ENCODE results near the gene SMAD5. TPM values are rescaled to one million over a fixed set of nuclear protein-coding genes. Genes with fewer than 3 reads are reported as not detected.

SMAD5 gene
- total RNA-seq, 1 donor from 2014 or later: 29.7 TPM

GRCh38 chr5:136132087-136132486 lies 558 bp upstream of the SMAD5 start:
- Histone ChIP-seq H3K27me3 (ENCODE audit: control insufficient read depth, insufficient read depth, low read length) (no peaks in the 10 kb centered on the region), H3K36me3 (ENCODE audit: control insufficient read depth, insufficient read depth, low read length) (no peaks in the 10 kb centered on the region), H3K4me3 (ENCODE audit: low read depth, low read length) (peak overlapping the region; percentile 85)
- DNase-seq (ENCODE audit: low read depth) (no peak), FAIRE-seq (no peak)
- no peak for TF ChIP-seq CTCF (IDR thresholded peaks at IDR 0.05; ENCODE audit: insufficient read depth, low read length, severe bottlenecking)

GRCh38 chr5:136133222-136133921 lies 727 bp downstream of the SMAD5 start:
- FAIRE-seq (no peak), DNase-seq (ENCODE audit: low read depth) (peak; percentile 52)
- H3K27me3 ChIP-seq (ENCODE audit: control insufficient read depth, insufficient read depth, low read length): no peaks in the 10 kb centered on the region
- no peaks in the 10 kb centered on the region for H3K36me3 ChIP-seq (ENCODE audit: control insufficient read depth, insufficient read depth, low read length)
- peak overlapping the region; percentile 85 for H3K4me3 ChIP-seq (ENCODE audit: low read depth, low read length)
- no peak for TF ChIP-seq CTCF (IDR thresholded peaks at IDR 0.05; ENCODE audit: insufficient read depth, low read length, severe bottlenecking)

GRCh38 chr5:136133922-136134379 lies 1.3 kb downstream of the SMAD5 start:
- no peaks in the 10 kb centered on the region for H3K36me3 ChIP-seq (ENCODE audit: control insufficient read depth, insufficient read depth, low read length)
- H3K27me3 ChIP-seq (ENCODE audit: control insufficient read depth, insufficient read depth, low read length): no peaks in the 10 kb centered on the region
- no peak for TF ChIP-seq CTCF (IDR thresholded peaks at IDR 0.05; ENCODE audit: insufficient read depth, low read length, severe bottlenecking)
- H3K4me3 ChIP-seq (ENCODE audit: low read depth, low read length): peak overlapping the region; percentile 85
- DNase-seq (ENCODE audit: low read depth) (no peak), FAIRE-seq (no peak)

- FAIRE-seq (no peak), DNase-seq (ENCODE audit: low read depth) (no peak)
- Histone ChIP-seq H3K27me3 (ENCODE audit: control insufficient read depth, insufficient read depth, low read length) (no peaks in the 10 kb centered on the region), H3K36me3 (ENCODE audit: control insufficient read depth, insufficient read depth, low read length) (no peaks in the 10 kb centered on the region), H3K4me3 (ENCODE audit: low read depth, low read length) (no peak overlapping the region)
- no peak for TF ChIP-seq CTCF (IDR thresholded peaks at IDR 0.05; ENCODE audit: insufficient read depth, low read length, severe bottlenecking)
Measured at GRCh38 chr5:136134653-136135052, 2.0 kb downstream of the SMAD5 start.

GRCh38 chr5:136135536-136135935 lies 2.9 kb downstream of the SMAD5 start:
- DNase-seq (ENCODE audit: low read depth): no peak
- H3K36me3 ChIP-seq (ENCODE audit: control insufficient read depth, insufficient read depth, low read length): no peaks in the 10 kb centered on the region
- no peak for TF ChIP-seq CTCF (IDR thresholded peaks at IDR 0.05; ENCODE audit: insufficient read depth, low read length, severe bottlenecking)
- no peaks in the 10 kb centered on the region for H3K27me3 ChIP-seq (ENCODE audit: control insufficient read depth, insufficient read depth, low read length)
- FAIRE-seq: no peak
- H3K4me3 ChIP-seq (ENCODE audit: low read depth, low read length): no peak overlapping the region

All from bronchial epithelial cell (primary cell).